ENCODE data around the gene DNAJC17.

DNAJC17 gene

GRCh38 chr15:40739047-40739446, 68.2 kb downstream of the DNAJC17 start:
- no peaks in the 10 kb centered on the region for H3K27me3 Mint-ChIP-seq
- no peak for DNase-seq (ENCODE audit: low spot score in 2 of 2)

GRCh38 chr15:40737048-40737447, 70.2 kb downstream of the DNAJC17 start:
- Mint-ChIP-seq H3K9me3 (no peaks in the 10 kb centered on the region), H3K4me3 (no peak overlapping the region), H3K36me3 (peaks cover 5% of the 10 kb centered on the region), H3K27me3 (no peaks in the 10 kb centered on the region), H3K27ac (no peak overlapping the region), H3K4me1 (no peaks in the 10 kb centered on the region)
- ATAC-seq (ENCODE audit: low read depth), result no peak
- DNase-seq (ENCODE audit: low spot score in 2 of 2), result no peak

More at GRCh38 chr15:40739047-40739446, 68.2 kb downstream of the DNAJC17 start:
- Mint-ChIP-seq H3K4me1 (no peaks in the 10 kb centered on the region), H3K9me3 (no peaks in the 10 kb centered on the region), H3K27ac (peak overlapping the region; percentile 62), H3K4me3 (no peak overlapping the region), H3K36me3 (peaks cover 10% of the 10 kb centered on the region)
- no peak for ATAC-seq (ENCODE audit: low read depth)

GRCh38 chr15:40736575-40736974, 70.7 kb downstream of the DNAJC17 start:
- H3K9me3 Mint-ChIP-seq, result no peaks in the 10 kb centered on the region
- ATAC-seq (ENCODE audit: low read depth) (no peak), DNase-seq (ENCODE audit: low spot score in 2 of 2) (no peak)
- H3K36me3 Mint-ChIP-seq, result peaks cover 5% of the 10 kb centered on the region
- no peak overlapping the region for H3K27ac Mint-ChIP-seq
- no peak overlapping the region for H3K4me3 Mint-ChIP-seq
- no peaks in the 10 kb centered on the region for H3K4me1 Mint-ChIP-seq
- H3K27me3 Mint-ChIP-seq, result no peaks in the 10 kb centered on the region

GRCh38 chr15:40731034-40731433, 76.2 kb downstream of the DNAJC17 start:
- Mint-ChIP-seq H3K27me3 (no peaks in the 10 kb centered on the region), H3K4me1 (no peaks in the 10 kb centered on the region), H3K9me3 (no peaks in the 10 kb centered on the region), H3K4me3 (no peak overlapping the region), H3K36me3 (peaks cover 5% of the 10 kb centered on the region), H3K27ac (peak overlapping the region; percentile 45)
- DNase-seq (ENCODE audit: low spot score in 2 of 2) (no peak), ATAC-seq (ENCODE audit: low read depth) (no peak)

- no peak overlapping the region for H3K27ac Mint-ChIP-seq
- no peak for DNase-seq (ENCODE audit: low spot score in 2 of 2)
- H3K4me3 Mint-ChIP-seq, result no peak overlapping the region
- no peaks in the 10 kb centered on the region for H3K27me3 Mint-ChIP-seq
- H3K9me3 Mint-ChIP-seq, result no peaks in the 10 kb centered on the region
- H3K36me3 Mint-ChIP-seq, result peaks cover 2% of the 10 kb centered on the region
- no peak for ATAC-seq (ENCODE audit: low read depth)
- H3K4me1 Mint-ChIP-seq, result no peaks in the 10 kb centered on the region
These were observed 83.4 kb downstream of the DNAJC17 start for GRCh38 chr15:40723919-40724318.

GRCh38 chr15:40722934-40723333, 84.3 kb downstream of the DNAJC17 start:
- no peak for ATAC-seq (ENCODE audit: low read depth)

GRCh38 chr15:40722354-40722753, 84.9 kb downstream of the DNAJC17 start:
- Mint-ChIP-seq H3K9me3 (no peaks in the 10 kb centered on the region), H3K27me3 (no peaks in the 10 kb centered on the region), H3K4me3 (no peak overlapping the region), H3K4me1 (no peaks in the 10 kb centered on the region), H3K36me3 (no peaks in the 10 kb centered on the region), H3K27ac (no peak overlapping the region)
- ATAC-seq (ENCODE audit: low read depth) (no peak), DNase-seq (ENCODE audit: low spot score in 2 of 2) (no peak)

More at GRCh38 chr15:40722934-40723333, 84.3 kb downstream of the DNAJC17 start:
- no peaks in the 10 kb centered on the region for H3K4me1 Mint-ChIP-seq
- no peak for DNase-seq (ENCODE audit: low spot score in 2 of 2)
- no peaks in the 10 kb centered on the region for H3K27me3 Mint-ChIP-seq
- no peak overlapping the region for H3K4me3 Mint-ChIP-seq
- H3K36me3 Mint-ChIP-seq, result no peaks in the 10 kb centered on the region
- H3K27ac Mint-ChIP-seq, result no peak overlapping the region
- no peaks in the 10 kb centered on the region for H3K9me3 Mint-ChIP-seq

- Mint-ChIP-seq H3K4me1 (no peaks in the 10 kb centered on the region), H3K4me3 (no peak overlapping the region), H3K36me3 (no peaks in the 10 kb centered on the region), H3K27ac (no peak overlapping the region), H3K27me3 (no peaks in the 10 kb centered on the region), H3K9me3 (no peaks in the 10 kb centered on the region)
- DNase-seq (ENCODE audit: low spot score in 2 of 2) (no peak), ATAC-seq (ENCODE audit: low read depth) (no peak)
These were observed 85.6 kb downstream of the DNAJC17 start for GRCh38 chr15:40721701-40722100.

- no peak overlapping the region for H3K27ac Mint-ChIP-seq
- DNase-seq (ENCODE audit: low spot score in 2 of 2) (no peak), ATAC-seq (ENCODE audit: low read depth) (no peak)
- H3K36me3 Mint-ChIP-seq, result no peaks in the 10 kb centered on the region
- no peak overlapping the region for H3K4me3 Mint-ChIP-seq
- H3K9me3 Mint-ChIP-seq, result no peaks in the 10 kb centered on the region
- H3K4me1 Mint-ChIP-seq, result no peaks in the 10 kb centered on the region
- no peaks in the 10 kb centered on the region for H3K27me3 Mint-ChIP-seq
These were observed 91.1 kb downstream of the DNAJC17 start for GRCh38 chr15:40716165-40716564.

Measured in memory B cell (primary cell).